Naive B cell (primary cell): ENCODE data around the gene KTN1. TPM values are rescaled to one million over a fixed set of nuclear protein-coding genes. Genes with fewer than 3 reads are reported as not detected.

Experiments used
- ATAC-seq, 2 donors: fragments of 150-1000 bp; cut with Tn5 transposase; 2 replicates each; pipeline ENCODE4 v1.10.0; 2021; ENCODE audit warnings: low read depth in 2 of 2, mild to moderate bottlenecking in 2 of 2, moderate library complexity in 2 of 2
- DNase-seq: peaks from one replicate; pipeline ENCODE4 v3.0.0; 2022
- H3K27ac Mint-ChIP-seq, 6 donors: one replicate each; pipeline ENCODE4 v1.8.0; 2020 to 2022; ENCODE audit warnings: mild to moderate bottlenecking in 6 of 6, mixed read lengths in 6 of 6, moderate library complexity in 5 of 6, inconsistent platforms in 2 of 6
- H3K27me3 Mint-ChIP-seq, 3 donors: one replicate each; pipeline ENCODE4 v1.8.0; 2021 to 2022; ENCODE audit warnings: mixed read lengths in 3 of 3, mild to moderate bottlenecking in 1 of 3
- H3K36me3 Mint-ChIP-seq, 2 donors: one replicate each; pipeline ENCODE4 v1.8.0; 2020 to 2022; ENCODE audit warnings: mixed read lengths in 2 of 2, inconsistent platforms in 1 of 2, mild to moderate bottlenecking in 1 of 2
- H3K4me1 Mint-ChIP-seq, 3 donors: one replicate each; pipeline ENCODE4 v1.8.0; 2020 to 2022; ENCODE audit warnings: mixed read lengths in 3 of 3, inconsistent platforms in 1 of 3, mild to moderate bottlenecking in 1 of 3, moderate library complexity in 1 of 3
- H3K4me3 Mint-ChIP-seq, 8 donors: one replicate each; pipeline ENCODE4 v1.8.0; 2020 to 2022; ENCODE audit warnings: mild to moderate bottlenecking in 8 of 8, mixed read lengths in 8 of 8, moderate library complexity in 8 of 8, inconsistent platforms in 2 of 8
- H3K9me3 Mint-ChIP-seq, 7 donors: one replicate each; pipeline ENCODE4 v1.8.0; 2020 to 2022; ENCODE audit warnings: mixed read lengths in 7 of 7, mild to moderate bottlenecking in 5 of 7, inconsistent platforms in 2 of 7, moderate library complexity in 1 of 7
- polyA plus RNA-seq, 6 donors: library from polyadenylated mRNA; unstranded; fragments of 300-500 nt; fragmentation: Illumina TruSeq; gene quantifications; one replicate each; pipeline ENCODE4 v1.2.3, GENCODE V29; 2021; ENCODE audit warnings: low read depth in 6 of 6

Gene KTN1
- polyA plus RNA-seq, 6 donors from 2014 or later, result 9.2 to 47.3 (median 30.2) TPM

DNA sequence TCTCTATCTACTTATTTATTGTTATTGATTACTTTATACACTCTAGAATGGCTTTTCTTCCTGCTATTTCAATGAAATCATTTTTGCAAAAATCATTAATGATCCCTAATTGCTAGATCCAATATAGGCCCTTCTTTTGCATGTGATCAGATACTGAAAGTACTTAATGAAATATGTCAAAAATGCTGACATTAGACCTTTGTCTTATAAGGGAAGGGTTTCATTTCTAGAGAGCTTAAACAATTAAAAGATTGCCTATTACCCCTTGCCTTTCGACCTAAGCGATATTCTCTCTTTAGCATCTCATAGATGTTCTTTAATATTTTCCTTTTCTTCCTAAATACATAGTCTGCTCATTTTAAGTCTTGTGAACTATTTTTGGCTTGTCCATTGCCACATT is 101.1 kb downstream of the KTN1 start:
- no peak for DNase-seq
- Mint-ChIP-seq H3K27me3 (no peaks in the 10 kb centered on the region), H3K4me3 (no peak overlapping the region), H3K9me3 (no peaks in the 10 kb centered on the region), H3K27ac (peak overlapping the region in 1 of 6 donors; percentile 0), H3K4me1 (peaks cover 0 to 3% (median 0%) of the 10 kb centered on the region in 3 donors), H3K36me3 (peaks cover 30 to 57% of the 10 kb centered on the region in 2 donors)
- no peak for ATAC-seq

DNA sequence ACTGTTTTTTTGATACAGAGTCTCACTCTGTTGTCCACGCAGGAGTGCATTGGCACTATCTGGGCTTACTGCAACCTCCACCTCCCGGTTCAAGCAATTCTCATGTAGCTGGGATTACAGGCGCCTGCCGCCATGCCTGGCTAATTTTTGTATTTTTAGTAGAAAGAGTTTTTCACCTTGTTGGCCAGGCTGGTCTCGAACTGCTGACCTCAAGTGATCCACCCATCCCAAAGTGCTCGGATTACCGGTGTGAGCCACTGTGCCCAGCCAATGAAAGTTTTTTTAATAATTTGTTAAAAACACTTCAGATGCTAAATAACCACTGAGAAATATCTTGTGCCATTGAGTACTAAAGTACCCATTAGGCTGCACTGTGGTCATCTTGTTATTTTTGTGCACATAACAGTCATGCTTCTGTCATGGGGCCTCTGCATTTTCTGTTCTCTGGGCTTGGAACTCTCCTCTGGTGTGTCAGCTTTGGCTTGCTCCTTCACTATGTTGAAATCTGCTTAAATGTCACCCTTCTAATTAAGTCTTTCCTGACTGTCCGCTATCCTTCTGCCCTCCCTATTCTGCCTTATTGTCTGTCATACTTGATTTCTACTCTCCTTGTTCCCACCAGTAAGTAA is 105.1 kb downstream of the KTN1 start:
- peak overlapping the region in 3 of 6 donors; percentile 5 to 38 (median 12) for H3K27ac Mint-ChIP-seq
- H3K27me3 Mint-ChIP-seq, result no peaks in the 10 kb centered on the region
- ATAC-seq, result no peak
- H3K4me3 Mint-ChIP-seq, result no peak overlapping the region
- peaks cover 0 to 27% (median 6%) of the 10 kb centered on the region in 7 donors for H3K9me3 Mint-ChIP-seq
- peaks cover 31 to 66% of the 10 kb centered on the region in 2 donors for H3K36me3 Mint-ChIP-seq
- DNase-seq, result no peak
- peaks cover 0 to 3% (median 0%) of the 10 kb centered on the region in 3 donors for H3K4me1 Mint-ChIP-seq

DNA sequence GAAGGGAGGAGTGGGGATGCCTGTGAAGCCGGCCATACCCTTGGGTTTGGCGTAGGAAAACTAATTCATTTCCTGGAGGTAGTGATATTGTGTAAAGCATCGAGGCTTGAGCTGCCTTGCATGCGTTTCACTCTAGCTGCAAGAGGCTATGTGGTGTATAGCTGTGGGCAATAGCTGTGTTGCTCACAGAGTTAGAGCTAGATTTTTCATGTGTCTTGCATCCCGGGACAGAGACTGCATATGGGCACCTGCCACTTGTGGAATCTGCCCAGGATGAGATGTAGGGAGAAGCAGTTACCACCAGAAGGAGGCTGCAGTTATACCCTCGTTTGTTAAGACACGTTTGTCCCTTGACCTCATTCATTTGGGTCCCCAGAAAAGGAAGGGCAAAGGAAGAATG is 106.7 kb downstream of the KTN1 start:
- no peak for ATAC-seq
- Mint-ChIP-seq H3K9me3 (peaks cover 0 to 27% (median 6%) of the 10 kb centered on the region in 7 donors), H3K27ac (peak overlapping the region in 1 of 6 donors; percentile 52), H3K27me3 (no peaks in the 10 kb centered on the region), H3K4me3 (no peak overlapping the region), H3K4me1 (peaks cover 2 to 6% (median 6%) of the 10 kb centered on the region in 3 donors), H3K36me3 (peaks cover 22 to 54% of the 10 kb centered on the region in 2 donors)
- no peak for DNase-seq

DNA sequence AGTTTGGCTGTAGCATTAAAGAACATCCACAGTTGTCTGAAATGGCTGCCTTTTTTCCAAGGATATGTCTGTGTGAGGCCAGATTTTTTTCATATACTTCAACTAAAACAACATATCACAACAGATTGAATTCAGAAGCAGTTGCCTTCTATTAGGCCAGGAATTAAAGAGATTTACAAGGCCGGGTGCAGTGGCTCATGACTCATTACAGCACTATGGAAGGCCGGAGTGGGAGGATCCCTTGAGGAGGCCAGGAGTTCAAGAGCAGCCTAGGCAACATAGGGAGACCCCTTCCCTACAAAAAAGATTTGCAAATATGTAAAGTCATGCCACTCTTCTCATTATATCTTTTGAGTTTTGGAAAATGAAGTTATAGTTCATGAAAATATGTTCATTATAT is 108.6 kb downstream of the KTN1 start:
- no peak for DNase-seq
- peaks cover 22 to 42% of the 10 kb centered on the region in 2 donors for H3K36me3 Mint-ChIP-seq
- ATAC-seq, result no peak
- no peaks in the 10 kb centered on the region for H3K27me3 Mint-ChIP-seq
- H3K4me3 Mint-ChIP-seq, result no peak overlapping the region
- H3K4me1 Mint-ChIP-seq, result peaks cover 2 to 7% (median 6%) of the 10 kb centered on the region in 3 donors
- peaks cover 0 to 27% (median 6%) of the 10 kb centered on the region in 7 donors for H3K9me3 Mint-ChIP-seq
- no peak overlapping the region for H3K27ac Mint-ChIP-seq

DNA sequence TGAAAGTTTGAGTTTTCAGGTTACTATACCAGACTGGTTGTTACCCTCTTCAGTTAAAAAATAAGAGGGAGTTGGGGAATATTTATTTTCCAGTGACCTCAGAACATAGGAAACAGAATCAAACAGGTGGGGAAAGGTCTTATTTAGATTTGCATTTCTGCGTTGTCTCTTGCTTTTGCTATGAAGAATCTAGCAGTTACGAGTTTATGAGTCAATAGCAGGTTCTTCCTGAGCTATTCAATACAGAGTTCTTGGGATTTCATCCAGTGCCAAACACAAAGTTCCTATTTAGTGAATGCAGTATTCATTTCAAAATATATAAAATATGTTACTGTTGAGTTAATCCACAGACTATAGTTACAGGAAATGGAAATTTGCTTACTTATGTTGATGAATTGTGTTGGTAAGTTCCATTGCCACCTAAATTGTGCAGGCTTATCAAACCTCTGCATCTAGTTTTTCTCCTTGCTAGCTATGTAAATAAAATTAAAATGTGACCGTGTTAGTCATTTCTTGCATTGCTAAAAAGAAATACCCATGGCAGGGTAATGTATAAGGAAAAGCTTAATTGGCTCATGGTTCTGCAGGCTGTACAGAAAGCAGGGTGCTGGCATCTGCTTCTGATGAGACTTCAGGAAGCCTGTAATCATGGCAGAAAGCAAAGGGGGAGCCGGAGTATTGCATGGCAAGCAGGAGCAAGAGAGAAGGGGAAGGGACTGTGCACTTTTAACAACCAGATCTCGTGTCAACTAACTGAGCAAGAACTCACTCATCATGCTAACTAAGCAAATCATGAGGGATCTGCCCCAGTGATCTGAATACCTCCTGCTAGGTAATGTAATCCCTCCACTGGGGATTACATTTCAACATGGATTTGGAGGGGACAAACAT is 110.2 kb downstream of the KTN1 start:
- Mint-ChIP-seq H3K36me3 (peaks cover 20 to 30% of the 10 kb centered on the region in 2 donors), H3K4me1 (peaks cover 2 to 7% (median 6%) of the 10 kb centered on the region in 3 donors), H3K4me3 (no peak overlapping the region), H3K9me3 (peaks cover 0 to 27% (median 6%) of the 10 kb centered on the region in 7 donors), H3K27ac (peak overlapping the region in 1 of 6 donors; percentile 0), H3K27me3 (no peaks in the 10 kb centered on the region)
- no peak for ATAC-seq
- DNase-seq, result no peak

DNA sequence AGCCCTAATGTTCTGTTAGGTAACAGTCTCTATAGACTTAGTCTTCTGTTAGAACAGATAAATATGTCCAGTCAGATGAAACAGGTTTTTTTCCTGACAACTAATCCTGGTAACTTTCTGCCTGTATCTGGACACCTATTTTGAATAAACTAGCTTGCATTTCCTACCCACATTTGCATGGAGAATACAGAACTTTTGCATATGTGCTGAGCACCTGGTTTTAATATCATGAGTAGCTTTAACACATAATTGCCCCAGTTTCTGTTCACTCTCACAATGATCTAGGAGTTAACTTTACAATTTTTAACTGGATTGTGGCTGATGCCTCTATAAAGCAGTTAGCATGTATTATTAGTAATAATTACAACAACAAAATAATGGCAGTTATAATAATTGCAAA is 111.7 kb downstream of the KTN1 start:
- Mint-ChIP-seq H3K4me3 (no peak overlapping the region), H3K27ac (no peak overlapping the region), H3K9me3 (peaks cover 0 to 27% (median 6%) of the 10 kb centered on the region in 7 donors), H3K36me3 (peaks cover 6 to 21% of the 10 kb centered on the region in 2 donors), H3K27me3 (no peaks in the 10 kb centered on the region), H3K4me1 (peaks cover 2 to 7% (median 4%) of the 10 kb centered on the region in 3 donors)
- DNase-seq (no peak), ATAC-seq (no peak)

DNA sequence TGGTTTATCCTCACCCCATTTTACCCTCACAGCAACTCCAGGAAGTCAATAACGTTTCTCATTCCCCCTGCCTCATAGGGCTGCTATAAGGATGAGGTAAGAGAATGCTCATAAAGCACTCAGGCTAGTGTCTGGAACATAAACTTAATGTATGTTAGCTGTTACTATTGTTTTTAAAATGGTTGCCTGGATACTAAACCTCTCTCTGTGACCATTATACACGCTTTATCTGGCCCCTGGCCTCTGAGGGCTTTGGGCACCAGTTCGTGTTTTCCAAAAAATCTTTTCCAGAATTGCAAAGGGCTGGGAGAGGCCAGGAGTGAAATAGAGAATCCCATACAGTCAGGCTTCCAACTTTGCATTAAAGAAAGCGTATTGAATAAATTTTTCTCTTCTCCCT is 113.9 kb downstream of the KTN1 start:
- Mint-ChIP-seq H3K36me3 (peaks cover 0 to 4% of the 10 kb centered on the region in 2 donors), H3K27ac (peak overlapping the region in 1 of 6 donors; percentile 2), H3K4me3 (no peak overlapping the region), H3K9me3 (peaks cover 0 to 10% (median 1%) of the 10 kb centered on the region in 7 donors), H3K27me3 (no peaks in the 10 kb centered on the region), H3K4me1 (peaks cover 2 to 7% (median 4%) of the 10 kb centered on the region in 3 donors)
- no peak for DNase-seq
- ATAC-seq, result no peak

DNA sequence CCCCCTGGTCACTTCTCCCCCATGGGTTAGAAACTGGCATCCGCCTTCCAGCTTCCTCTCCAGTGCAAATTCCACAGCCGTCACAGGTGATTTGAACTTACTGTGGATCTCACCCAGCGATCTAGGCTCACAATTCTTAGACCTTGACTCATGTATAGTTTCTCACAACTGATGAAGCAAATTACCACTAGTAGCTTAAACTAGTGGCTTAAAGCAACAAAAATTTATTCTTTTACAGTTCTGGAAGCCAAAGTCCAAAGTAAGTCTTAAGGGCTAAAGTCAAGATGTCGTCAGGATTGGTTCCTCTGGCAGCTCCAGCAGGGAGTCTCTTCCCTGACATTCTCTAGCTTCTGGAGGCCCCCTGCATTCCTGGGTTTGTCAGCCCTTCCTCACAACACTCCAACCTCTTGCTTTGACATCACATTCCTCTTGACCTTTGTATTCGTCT is 117.4 kb downstream of the KTN1 start:
- H3K4me1 Mint-ChIP-seq, result peaks cover 4 to 8% (median 7%) of the 10 kb centered on the region in 3 donors
- no peaks in the 10 kb centered on the region for H3K27me3 Mint-ChIP-seq
- no peak for ATAC-seq
- H3K36me3 Mint-ChIP-seq, result peaks cover 4 to 8% of the 10 kb centered on the region in 2 donors
- DNase-seq, result no peak
- no peak overlapping the region for H3K4me3 Mint-ChIP-seq
- H3K27ac Mint-ChIP-seq, result no peak overlapping the region
- peaks cover 0 to 10% (median 1%) of the 10 kb centered on the region in 7 donors for H3K9me3 Mint-ChIP-seq

DNA sequence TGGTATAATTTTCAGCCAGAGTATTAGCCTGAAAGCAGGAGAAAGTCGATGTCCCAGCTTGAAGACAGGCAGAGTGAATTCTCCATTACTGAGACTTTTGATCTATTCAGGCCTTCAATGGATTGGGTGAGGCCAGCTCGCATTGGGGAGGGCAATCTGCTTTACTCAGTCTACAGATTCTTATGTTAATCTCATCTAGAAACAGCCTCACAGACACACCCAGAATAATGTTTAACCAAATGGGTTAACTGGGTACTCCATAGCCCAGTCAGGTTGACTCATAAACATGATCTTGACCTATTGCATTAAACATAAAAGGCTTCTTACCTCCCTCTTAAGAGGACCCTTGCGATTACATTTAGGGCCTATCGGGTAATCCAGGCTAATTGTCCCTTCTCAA is 118.0 kb downstream of the KTN1 start:
- Mint-ChIP-seq H3K4me3 (no peak overlapping the region), H3K36me3 (peaks cover 4 to 8% of the 10 kb centered on the region in 2 donors), H3K4me1 (peaks cover 4 to 8% (median 7%) of the 10 kb centered on the region in 3 donors), H3K27me3 (no peaks in the 10 kb centered on the region), H3K9me3 (peaks cover 0 to 10% (median 1%) of the 10 kb centered on the region in 7 donors), H3K27ac (no peak overlapping the region)
- DNase-seq (no peak), ATAC-seq (no peak)

DNA sequence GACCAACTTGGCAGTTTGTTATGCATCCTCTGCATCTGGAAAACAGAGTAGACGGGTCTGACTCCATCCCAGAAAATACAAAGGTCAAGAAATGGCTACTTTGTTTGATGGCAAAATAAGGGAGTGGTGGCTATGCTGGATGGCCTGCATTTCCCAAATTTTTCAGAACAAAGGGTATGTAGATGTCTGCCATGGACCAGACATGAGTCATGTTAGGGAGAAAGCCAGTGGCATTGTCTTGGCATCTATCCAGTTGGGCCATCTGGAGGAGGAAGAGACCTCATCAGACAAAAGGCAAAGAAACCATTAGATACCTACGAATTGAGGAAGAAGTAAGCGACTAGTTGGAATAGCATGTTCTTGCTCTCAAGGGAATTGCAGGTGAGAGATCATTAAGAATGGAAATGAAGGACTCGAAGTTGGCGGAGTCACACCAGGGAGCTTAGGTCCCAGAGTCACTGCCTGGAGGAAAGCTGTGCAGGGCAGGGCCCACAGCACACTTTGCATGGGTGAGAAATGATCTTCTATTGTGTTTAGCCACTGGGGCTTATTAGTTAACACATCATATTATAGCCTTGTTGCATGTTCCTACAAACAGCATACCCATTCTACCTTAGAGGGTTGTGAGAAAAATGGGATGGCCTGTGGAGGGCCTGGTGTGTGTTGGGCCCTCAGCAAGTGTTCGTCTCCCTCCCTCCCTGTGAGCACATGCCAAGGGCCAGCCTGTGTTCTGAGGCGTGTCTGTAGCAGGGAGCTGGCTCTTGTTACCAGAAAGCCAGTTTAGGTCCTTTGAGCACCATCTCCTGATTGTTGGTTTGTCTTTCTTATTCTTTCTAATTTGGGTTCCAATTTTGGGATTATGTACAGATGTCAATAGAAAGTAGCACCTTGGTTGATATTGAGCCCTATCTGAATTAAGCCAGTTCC is 119.4 kb downstream of the KTN1 start:
- no peaks in the 10 kb centered on the region for H3K27me3 Mint-ChIP-seq
- peaks cover 4 to 8% (median 7%) of the 10 kb centered on the region in 3 donors for H3K4me1 Mint-ChIP-seq
- ATAC-seq, result no peak
- DNase-seq, result no peak
- H3K27ac Mint-ChIP-seq, result no peak overlapping the region
- H3K9me3 Mint-ChIP-seq, result peaks cover 0 to 10% (median 1%) of the 10 kb centered on the region in 7 donors
- no peak overlapping the region for H3K4me3 Mint-ChIP-seq
- H3K36me3 Mint-ChIP-seq, result peaks cover 4 to 8% of the 10 kb centered on the region in 2 donors

DNA sequence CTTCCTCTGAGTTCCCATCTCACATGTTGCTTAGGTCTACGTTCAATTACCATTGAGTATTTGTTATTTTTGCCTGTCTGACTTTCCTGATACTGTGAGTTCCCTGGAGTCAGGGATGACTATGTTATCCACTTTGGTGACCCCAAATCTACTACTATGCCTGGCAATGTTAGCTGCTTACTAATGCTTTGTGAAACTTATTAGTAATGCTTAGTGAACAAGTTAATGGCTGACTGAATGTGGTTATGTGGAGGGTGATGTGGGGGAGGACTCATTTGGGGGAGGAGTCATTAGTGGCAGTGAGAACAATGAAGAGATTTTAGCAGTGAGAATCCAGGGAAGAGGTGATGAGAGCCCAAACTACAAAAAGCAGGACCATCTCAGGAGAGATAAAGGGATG is 121.6 kb downstream of the KTN1 start:
- ATAC-seq (peak in 1 of 2 donors; percentile 34), DNase-seq (no peak)
- H3K36me3 Mint-ChIP-seq, result peaks cover 0 to 8% of the 10 kb centered on the region in 2 donors
- no peaks in the 10 kb centered on the region for H3K27me3 Mint-ChIP-seq
- no peak overlapping the region for H3K27ac Mint-ChIP-seq
- peaks cover 0 to 10% (median 1%) of the 10 kb centered on the region in 7 donors for H3K9me3 Mint-ChIP-seq
- peak overlapping the region in 1 of 8 donors; percentile 1 for H3K4me3 Mint-ChIP-seq
- peaks cover 4 to 8% (median 7%) of the 10 kb centered on the region in 3 donors for H3K4me1 Mint-ChIP-seq

DNA sequence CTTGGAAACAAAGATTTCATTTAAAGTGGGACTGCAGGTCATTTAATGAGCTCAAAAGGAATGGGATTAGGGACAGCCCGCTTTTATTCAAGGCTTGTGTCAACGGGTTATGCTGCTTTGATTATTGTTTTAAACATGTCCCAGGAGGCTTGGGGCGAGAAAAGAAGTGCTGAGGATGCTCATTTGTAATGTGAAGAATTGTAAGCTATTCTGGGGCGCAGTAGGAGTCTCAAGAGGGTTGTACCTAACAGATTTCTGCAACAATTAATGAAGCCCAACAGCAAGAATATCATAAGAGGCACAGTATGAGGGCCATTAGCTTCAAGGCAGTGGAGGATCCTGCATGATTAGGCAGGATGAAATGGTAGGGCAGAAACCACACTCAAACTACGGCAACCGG is 122.5 kb downstream of the KTN1 start:
- Mint-ChIP-seq H3K4me1 (peaks cover 4 to 8% (median 7%) of the 10 kb centered on the region in 3 donors), H3K36me3 (peaks cover 0 to 8% of the 10 kb centered on the region in 2 donors), H3K4me3 (no peak overlapping the region), H3K27ac (peak overlapping the region in 1 of 6 donors; percentile 1), H3K27me3 (no peaks in the 10 kb centered on the region), H3K9me3 (peaks cover 0 to 10% (median 1%) of the 10 kb centered on the region in 7 donors)
- no peak for DNase-seq
- no peak for ATAC-seq
